ENCODE results near the gene ALOX5. TPM values are rescaled to one million over a fixed set of nuclear protein-coding genes. Genes with fewer than 3 reads are reported as not detected.
"Not testable (repeated sequence)": the region's sequence is repeated elsewhere in the genome, so short reads cannot be mapped to it uniquely, and the experiment has no call there.

ALOX5 gene
- total and polyA plus RNA-seq, 4 donors = 21.5 to 270 (median 144) TPM

DNA sequence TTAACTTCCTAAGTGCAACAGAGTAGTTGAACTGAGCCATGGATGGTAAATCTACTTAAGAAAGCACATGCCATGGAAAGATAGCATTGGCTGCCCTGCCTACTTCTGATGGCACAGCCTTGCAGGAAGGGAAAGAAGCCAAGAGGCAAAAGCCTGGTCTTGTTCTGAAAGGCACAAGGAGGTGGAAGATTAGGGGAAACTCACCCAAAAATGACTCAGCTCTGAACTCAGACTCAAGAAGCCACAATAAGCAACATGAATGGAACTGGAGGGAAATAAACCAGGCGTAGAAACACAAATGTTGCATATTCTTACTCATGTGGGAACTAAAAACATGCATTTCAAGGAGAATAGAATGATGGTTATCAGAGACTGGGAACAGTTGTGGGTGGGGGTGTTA lies 20.8 kb upstream of the ALOX5 start:
- Histone ChIP-seq H3K36me3 (ENCODE audit: control insufficient read depth in 4 of 4, insufficient read depth in 4 of 4, low read length in 4 of 4) (no peaks in the 10 kb centered on the region), H3K9me3 (ENCODE audit: control insufficient read depth in 4 of 4, insufficient read depth in 3 of 4, low read length in 3 of 4) (peaks cover 0 to 4% (median 0%) of the 10 kb centered on the region in 4 donors), H3K27me3 (ENCODE audit: control insufficient read depth in 3 of 3, insufficient read depth in 3 of 3, low read length in 2 of 3) (peaks cover 0 to 5% (median 0%) of the 10 kb centered on the region in 3 donors), H3K4me1 (ENCODE audit: control insufficient read depth in 5 of 5, insufficient read depth in 5 of 5, low read length in 5 of 5) (no peaks in the 10 kb centered on the region), H3K4me3 (no peak overlapping the region), H3K9ac (ENCODE audit: insufficient read depth in 1 of 2, low read length in 2 of 2) (no peak overlapping the region), H3K27ac (ENCODE audit: low read depth in 1 of 2, low read length in 1 of 2) (no peak overlapping the region)
- ATAC-seq (ENCODE audit: insufficient read depth, low FRiP score) (no peak), DNase-seq (no peak)
- TF ChIP-seq, protein P1, sequence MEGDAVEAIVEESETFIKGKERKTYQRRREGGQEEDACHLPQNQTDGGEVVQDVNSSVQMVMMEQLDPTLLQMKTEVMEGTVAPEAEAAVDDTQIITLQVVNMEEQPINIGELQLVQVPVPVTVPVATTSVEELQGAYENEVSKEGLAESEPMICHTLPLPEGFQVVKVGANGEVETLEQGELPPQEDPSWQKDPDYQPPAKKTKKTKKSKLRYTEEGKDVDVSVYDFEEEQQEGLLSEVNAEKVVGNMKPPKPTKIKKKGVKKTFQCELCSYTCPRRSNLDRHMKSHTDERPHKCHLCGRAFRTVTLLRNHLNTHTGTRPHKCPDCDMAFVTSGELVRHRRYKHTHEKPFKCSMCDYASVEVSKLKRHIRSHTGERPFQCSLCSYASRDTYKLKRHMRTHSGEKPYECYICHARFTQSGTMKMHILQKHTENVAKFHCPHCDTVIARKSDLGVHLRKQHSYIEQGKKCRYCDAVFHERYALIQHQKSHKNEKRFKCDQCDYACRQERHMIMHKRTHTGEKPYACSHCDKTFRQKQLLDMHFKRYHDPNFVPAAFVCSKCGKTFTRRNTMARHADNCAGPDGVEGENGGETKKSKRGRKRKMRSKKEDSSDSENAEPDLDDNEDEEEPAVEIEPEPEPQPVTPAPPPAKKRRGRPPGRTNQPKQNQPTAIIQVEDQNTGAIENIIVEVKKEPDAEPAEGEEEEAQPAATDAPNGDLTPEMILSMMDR (IDR thresholded peaks at IDR 0.05; ENCODE audit: control extremely low read depth, extremely low read depth) = no peak
- 69 to 74% methylated on average over 1 of the region's 1 CpG for WGBS, 2 donors

- TF ChIP-seq, protein P1 (IDR thresholded peaks at IDR 0.05; ENCODE audit: control extremely low read depth, extremely low read depth) = no peak
- Histone ChIP-seq H3K4me3 (no peak overlapping the region), H3K27me3 (ENCODE audit: control insufficient read depth in 3 of 3, insufficient read depth in 3 of 3, low read length in 2 of 3) (peaks cover 0 to 5% (median 0%) of the 10 kb centered on the region in 3 donors), H3K36me3 (ENCODE audit: control insufficient read depth in 4 of 4, insufficient read depth in 4 of 4, low read length in 4 of 4) (no peaks in the 10 kb centered on the region), H3K9me3 (ENCODE audit: control insufficient read depth in 4 of 4, insufficient read depth in 3 of 4, low read length in 3 of 4) (peaks cover 0 to 4% (median 0%) of the 10 kb centered on the region in 4 donors), H3K27ac (ENCODE audit: low read depth in 1 of 2, low read length in 1 of 2) (peak overlapping the region in 1 of 2 donors; percentile 67), H3K4me1 (ENCODE audit: control insufficient read depth in 5 of 5, insufficient read depth in 5 of 5, low read length in 5 of 5) (no peaks in the 10 kb centered on the region), H3K9ac (ENCODE audit: insufficient read depth in 1 of 2, low read length in 2 of 2) (no peak overlapping the region)
- ATAC-seq (ENCODE audit: insufficient read depth, low FRiP score) (peak; percentile 66), DNase-seq (no peak)
- 72 to 77% methylated on average over 3 of the region's 3 CpGs for WGBS, 2 donors
These were observed 19.8 kb upstream of the ALOX5 start for GRCh38 chr10:45354261-45354660.

GRCh38 chr10:45355494-45355893 lies 18.5 kb upstream of the ALOX5 start:
- WGBS, 2 donors = 84 to 96% methylated on average over 4 of the region's 4 CpGs
- Histone ChIP-seq H3K36me3 (ENCODE audit: control insufficient read depth in 4 of 4, insufficient read depth in 4 of 4, low read length in 4 of 4) (no peaks in the 10 kb centered on the region), H3K4me3 (no peak overlapping the region), H3K27ac (ENCODE audit: low read depth in 1 of 2, low read length in 1 of 2) (no peak overlapping the region), H3K9me3 (ENCODE audit: control insufficient read depth in 4 of 4, insufficient read depth in 3 of 4, low read length in 3 of 4) (peaks cover 0 to 4% (median 0%) of the 10 kb centered on the region in 4 donors), H3K9ac (ENCODE audit: insufficient read depth in 1 of 2, low read length in 2 of 2) (no peak overlapping the region), H3K27me3 (ENCODE audit: control insufficient read depth in 3 of 3, insufficient read depth in 3 of 3, low read length in 2 of 3) (peaks cover 0 to 5% (median 0%) of the 10 kb centered on the region in 3 donors), H3K4me1 (ENCODE audit: control insufficient read depth in 5 of 5, insufficient read depth in 5 of 5, low read length in 5 of 5) (no peaks in the 10 kb centered on the region)
- TF ChIP-seq, protein P1 (IDR thresholded peaks at IDR 0.05; ENCODE audit: control extremely low read depth, extremely low read depth) = no peak
- DNase-seq = no peak
- ATAC-seq (ENCODE audit: insufficient read depth, low FRiP score) = no peak

GRCh38 chr10:45358961-45359360 lies 15.1 kb upstream of the ALOX5 start:
- H3K9me3 ChIP-seq (ENCODE audit: control insufficient read depth in 4 of 4, insufficient read depth in 3 of 4, low read length in 3 of 4); ATAC-seq (ENCODE audit: insufficient read depth, low FRiP score); H3K9ac ChIP-seq (ENCODE audit: insufficient read depth in 1 of 2, low read length in 2 of 2); H3K36me3 ChIP-seq (ENCODE audit: control insufficient read depth in 4 of 4, insufficient read depth in 4 of 4, low read length in 4 of 4); H3K27ac ChIP-seq (ENCODE audit: low read depth in 1 of 2, low read length in 1 of 2); H3K4me3 ChIP-seq; H3K4me1 ChIP-seq (ENCODE audit: control insufficient read depth in 5 of 5, insufficient read depth in 5 of 5, low read length in 5 of 5); H3K27me3 ChIP-seq (ENCODE audit: control insufficient read depth in 3 of 3, insufficient read depth in 3 of 3, low read length in 2 of 3); DNase-seq: not testable (repeated sequence)
- WGBS, 2 donors = 66 to 83% methylated on average over 7 of the region's 7 CpGs

- H3K4me1 ChIP-seq (ENCODE audit: control insufficient read depth in 5 of 5, insufficient read depth in 5 of 5, low read length in 5 of 5) = not testable (repeated sequence)
These were observed 11.8 kb upstream of the ALOX5 start for GRCh38 chr10:45361983-45362799.

GRCh38 chr10:45367643-45368042 lies 6.4 kb upstream of the ALOX5 start:
- ATAC-seq (ENCODE audit: insufficient read depth, low FRiP score) = not testable (repeated sequence)
- WGBS, 2 donors = 90 to 93% methylated on average over 3 of the region's 3 CpGs

More at GRCh38 chr10:45361983-45362799, 11.8 kb upstream of the ALOX5 start:
- H3K4me3 ChIP-seq; ATAC-seq (ENCODE audit: insufficient read depth, low FRiP score); H3K9me3 ChIP-seq (ENCODE audit: control insufficient read depth in 4 of 4, insufficient read depth in 3 of 4, low read length in 3 of 4); H3K9ac ChIP-seq (ENCODE audit: insufficient read depth in 1 of 2, low read length in 2 of 2); H3K36me3 ChIP-seq (ENCODE audit: control insufficient read depth in 4 of 4, insufficient read depth in 4 of 4, low read length in 4 of 4); DNase-seq; H3K27me3 ChIP-seq (ENCODE audit: control insufficient read depth in 3 of 3, insufficient read depth in 3 of 3, low read length in 2 of 3); H3K27ac ChIP-seq (ENCODE audit: low read depth in 1 of 2, low read length in 1 of 2): not testable (repeated sequence)
- WGBS, 2 donors = 67 to 68% methylated on average over 18 of the region's 18 CpGs

More at GRCh38 chr10:45367643-45368042, 6.4 kb upstream of the ALOX5 start:
- H3K9me3 ChIP-seq (ENCODE audit: control insufficient read depth in 4 of 4, insufficient read depth in 3 of 4, low read length in 3 of 4); H3K4me1 ChIP-seq (ENCODE audit: control insufficient read depth in 5 of 5, insufficient read depth in 5 of 5, low read length in 5 of 5); H3K9ac ChIP-seq (ENCODE audit: insufficient read depth in 1 of 2, low read length in 2 of 2); H3K36me3 ChIP-seq (ENCODE audit: control insufficient read depth in 4 of 4, insufficient read depth in 4 of 4, low read length in 4 of 4); DNase-seq; H3K4me3 ChIP-seq; H3K27ac ChIP-seq (ENCODE audit: low read depth in 1 of 2, low read length in 1 of 2): not testable (repeated sequence)
- H3K27me3 ChIP-seq (ENCODE audit: control insufficient read depth in 3 of 3, insufficient read depth in 3 of 3, low read length in 2 of 3) = peaks cover 0 to 32% (median 16%) of the 10 kb centered on the region in 3 donors

All from lung (tissue), 12 donors.